Parietal lobe (tissue), 2 donors: ENCODE measurements around the gene SDHC. TPM values are rescaled to one million over a fixed set of nuclear protein-coding genes. Genes with fewer than 3 reads are reported as not detected.

Source experiments
- small RNA-seq: library from RNA; depleted of rRNA; stranded (forward); fragments of <200 nt; gene quantifications from one replicate; pipeline ENCODE3, GENCODE V24; 2014; ENCODE audit warnings: low replicate concordance
- total RNA-seq: library from RNA; depleted of rRNA; stranded (reverse); fragments of >200 nt; gene quantifications from one replicate; pipeline ENCODE4 v1.2.3, GENCODE V29; 2014

Gene SDHC, protein sequence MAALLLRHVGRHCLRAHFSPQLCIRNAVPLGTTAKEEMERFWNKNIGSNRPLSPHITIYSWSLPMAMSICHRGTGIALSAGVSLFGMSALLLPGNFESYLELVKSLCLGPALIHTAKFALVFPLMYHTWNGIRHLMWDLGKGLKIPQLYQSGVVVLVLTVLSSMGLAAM
- 21.6 TPM for total RNA-seq

DNA sequence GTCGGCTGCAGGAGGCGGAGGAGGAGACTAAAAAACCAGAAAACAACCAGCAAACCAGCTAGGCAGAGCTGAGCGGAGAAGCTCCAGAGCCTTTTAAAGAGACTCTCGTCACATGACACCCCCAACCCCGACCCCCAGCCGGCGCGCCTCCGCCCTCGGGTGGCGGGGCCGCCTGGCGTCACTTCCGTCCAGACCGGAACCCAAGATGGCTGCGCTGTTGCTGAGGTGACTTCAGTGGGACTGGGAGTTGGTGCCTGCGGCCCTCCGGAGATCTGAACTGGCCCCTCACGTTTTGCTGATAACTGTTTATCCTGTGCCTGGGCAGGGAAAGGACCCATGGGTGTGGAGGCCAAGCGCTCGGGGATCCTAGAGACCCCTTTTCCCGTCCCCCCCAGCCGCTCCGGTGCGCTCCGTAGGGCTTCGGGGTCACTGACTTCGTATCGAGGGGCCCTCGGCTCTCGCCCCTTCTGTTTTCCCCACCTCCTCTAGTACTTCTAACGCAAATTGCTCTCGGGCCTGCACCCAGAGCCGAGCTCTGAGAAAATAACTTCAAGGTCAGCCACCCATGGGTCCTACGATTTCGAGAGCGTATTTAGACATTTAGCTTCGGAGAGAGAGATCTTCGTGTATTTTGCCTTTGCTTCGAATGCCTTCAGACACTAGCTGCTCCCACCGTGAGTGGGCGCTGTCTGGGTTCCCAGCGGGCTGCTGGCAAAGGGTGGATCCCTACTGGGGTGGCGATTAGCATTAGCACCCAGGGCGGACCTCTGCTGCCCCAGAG, at the start of gene SDHC:
Gene SDHC (plus strand): TSS at position 181 of the 781 bp plus-strand sequence. CDS start 25 bp downstream, at position 206.

DNA sequence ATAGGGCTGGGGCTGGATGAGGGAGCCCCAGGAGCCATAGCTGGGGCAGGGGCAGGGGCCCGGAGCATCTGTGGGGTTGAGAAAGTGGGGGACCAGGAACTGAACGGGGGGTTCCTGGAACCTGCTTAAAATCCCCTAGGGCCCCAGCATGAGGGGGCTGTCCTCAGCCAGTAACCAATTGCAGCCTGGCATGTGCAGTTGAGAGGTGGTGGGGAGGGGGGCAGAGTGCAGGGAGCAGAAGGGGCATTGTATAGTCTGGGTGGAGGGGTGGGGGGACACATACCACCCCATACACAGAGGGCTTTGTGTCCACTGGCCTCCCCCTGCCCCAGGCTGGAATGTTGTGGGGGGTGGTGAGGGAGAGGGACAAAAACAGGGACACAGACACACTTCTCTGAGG, 4.3 kb upstream of the SDHC start, which contains the start of gene MPZ:
Gene MPZ (minus strand): TSS at position 101 of the 400 bp plus-strand sequence. CDS start 63 bp downstream, at position 38.

GRCh38 chr1:161367684-161368400, 53.7 kb downstream of the SDHC start, which contains the start of gene CFAP126:
Gene CFAP126 (minus strand): TSS chr1:161367876. CDS start chr1:161367868, 8 bp downstream.

Small RNA genes within 50 kb of the gene (small RNA-seq; reads per million reads assigned to genes)
- gene AL592295.2 (not detected), gene RNU6-481P (not detected)

Other genes with a start within 250 kb of the SDHC start
- 0.31 TPM for gene ARHGAP30, start 244.5 kb upstream of the SDHC start, total RNA-seq
- gene NECTIN4, start 224.8 kb upstream of the SDHC start, total RNA-seq, result not detected
- gene KLHDC9, start 216.0 kb upstream of the SDHC start, total RNA-seq, result 1.6 TPM
- 30.0 TPM for gene PFDN2, start 196.3 kb upstream of the SDHC start, total RNA-seq
- gene NIT1, start 196.3 kb upstream of the SDHC start, total RNA-seq, result 26.3 TPM
- gene DEDD, start 181.7 kb upstream of the SDHC start, total RNA-seq, result 20.0 TPM
- gene UFC1, start 160.4 kb upstream of the SDHC start, total RNA-seq, result 81.1 TPM
- gene USP21, start 154.9 kb upstream of the SDHC start, total RNA-seq, result 22.2 TPM
- 26.3 TPM for gene PPOX, start 148.0 kb upstream of the SDHC start, total RNA-seq
- 20.0 TPM for gene B4GALT3, start 136.9 kb upstream of the SDHC start, total RNA-seq
- 0.31 TPM for gene ADAMTS4, start 115.3 kb upstream of the SDHC start, total RNA-seq
- 128 TPM for gene NDUFS2, start 112.0 kb upstream of the SDHC start, total RNA-seq
- gene FCER1G, start 99.1 kb upstream of the SDHC start, total RNA-seq, result 3.8 TPM
- not detected for gene APOA2, start 90.8 kb upstream of the SDHC start, total RNA-seq
- gene TOMM40L, start 88.3 kb upstream of the SDHC start, total RNA-seq, result 25.4 TPM
- not detected for gene NR1I3, start 76.2 kb upstream of the SDHC start, total RNA-seq
- gene PCP4L1, start 55.6 kb upstream of the SDHC start, total RNA-seq, result 1.9 TPM
- 2.2 TPM for gene MPZ, start 4.4 kb upstream of the SDHC start, total RNA-seq
- not detected for gene CFAP126, start 53.5 kb downstream of the SDHC start, total RNA-seq
- 6.3 TPM for gene FCGR2A, start 191.1 kb downstream of the SDHC start, total RNA-seq
- 0.94 TPM for gene HSPA6, start 210.2 kb downstream of the SDHC start, total RNA-seq
- 4.1 TPM for gene FCGR3A, start 235.4 kb downstream of the SDHC start, total RNA-seq